Umbilical cord (tissue), 2 donors: Measurements from ENCODE around the gene METTL3. TPM values are rescaled to one million over a fixed set of nuclear protein-coding genes. Genes with fewer than 3 reads are reported as not detected.

Source experiments
- DNase-seq: peaks from one replicate; pipeline ENCODE4 v3.0.0-alpha.2; 2015; ENCODE audit warnings: low spot score
- total RNA-seq: library from RNA; depleted of rRNA; stranded (reverse); fragments of >200 nt; gene quantifications from one replicate; pipeline ENCODE4 v1.2.3, GENCODE V29; 2014; ENCODE audit warnings: low replicate concordance; ENCODE audit not compliant: insufficient read depth

METTL3 gene
- total RNA-seq, 1 donor from 2014 or later, result 38.3 TPM

DNA sequence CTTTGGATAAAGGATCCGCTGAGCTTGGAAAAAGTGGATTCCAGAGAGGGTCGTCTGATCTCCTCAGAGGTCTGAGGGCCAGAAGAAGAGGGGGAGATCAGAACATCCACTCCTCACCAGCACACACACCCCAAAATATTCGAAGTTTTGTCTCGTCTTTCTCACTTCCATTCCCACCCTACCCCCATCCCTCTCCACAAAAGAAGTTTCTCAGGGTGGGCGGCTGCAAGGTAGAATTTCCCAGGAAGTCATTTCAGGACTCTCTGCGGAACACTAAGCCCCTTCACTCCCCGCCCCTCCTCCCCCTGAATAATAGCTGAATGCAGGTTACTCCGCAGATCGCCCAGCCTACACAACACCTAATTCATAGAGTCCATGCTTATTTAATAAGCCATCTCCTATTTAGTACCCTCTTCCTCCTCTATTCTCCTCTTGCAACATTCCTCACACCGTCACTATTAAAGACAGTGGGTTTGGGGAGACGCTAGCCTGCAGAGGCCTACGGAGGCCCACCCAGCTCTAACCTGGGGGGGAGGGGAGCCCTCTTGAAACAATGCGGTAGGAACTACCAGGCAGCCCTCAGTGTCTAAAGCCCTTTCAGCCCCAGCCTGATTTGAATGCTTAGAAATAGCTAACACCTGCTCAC is 15.7 kb upstream of the METTL3 start:
- DNase-seq, result no peak

DNA sequence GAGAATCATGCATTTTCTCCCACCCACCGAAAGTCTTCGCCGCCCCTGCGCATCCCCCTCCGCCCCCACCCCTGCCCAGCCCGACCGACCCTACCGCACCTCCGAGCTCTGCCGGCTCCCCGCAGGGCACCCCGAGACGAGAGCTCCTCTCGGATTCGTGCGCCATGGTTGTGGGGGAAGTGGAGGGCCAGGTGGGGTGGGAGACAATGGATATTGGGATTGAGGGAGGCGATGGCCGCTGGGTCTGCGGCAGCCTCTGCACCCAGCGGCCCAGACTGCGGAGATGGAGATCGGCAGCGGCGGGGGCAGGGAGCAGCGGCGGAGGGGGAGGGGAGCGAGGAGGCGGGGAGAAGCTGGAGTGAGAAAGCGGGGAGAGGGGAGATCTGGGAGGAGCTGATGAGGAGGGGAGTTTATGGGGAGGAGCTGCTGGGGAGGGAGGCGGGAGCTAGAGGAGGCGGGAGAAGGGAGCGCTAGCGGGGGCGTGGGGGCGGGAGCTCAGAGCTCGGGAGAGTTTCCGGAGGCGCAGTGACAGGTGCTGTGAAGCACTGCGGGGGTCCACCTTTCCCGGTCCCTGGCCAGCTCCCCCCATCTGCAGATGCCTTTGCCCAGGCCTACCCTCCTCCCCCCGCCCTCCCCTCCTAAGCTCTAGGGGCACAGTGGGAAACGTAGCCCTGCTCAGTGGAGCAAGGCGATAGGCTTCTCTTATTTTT is 15.0 kb upstream of the METTL3 start, which contains the start of gene SALL2:
Gene SALL2 (minus strand): TSS at position 385 of the 710 bp plus-strand sequence. CDS start 219 bp downstream, at position 166.
- peak; percentile 89 for DNase-seq

DNA sequence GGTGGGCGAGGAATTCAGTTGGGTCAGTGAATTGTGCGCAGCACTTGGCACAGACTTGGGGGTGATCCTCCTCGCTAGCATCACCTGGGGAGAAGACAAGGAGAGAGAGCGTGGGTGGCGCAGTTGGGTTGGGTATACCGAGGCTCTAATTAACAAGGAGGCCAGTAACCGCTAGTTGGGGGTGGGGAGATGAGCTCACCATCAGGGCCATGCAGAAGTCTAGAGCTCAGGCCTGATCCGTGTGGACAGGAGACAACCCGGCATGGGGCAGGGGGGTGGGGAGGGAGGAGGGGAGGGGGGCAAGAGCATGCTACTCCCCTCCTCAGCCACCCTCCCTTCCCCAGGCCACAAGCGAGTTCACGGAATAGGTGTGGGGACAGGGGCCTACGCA is 14.4 kb upstream of the METTL3 start:
- DNase-seq, result no peak

DNA sequence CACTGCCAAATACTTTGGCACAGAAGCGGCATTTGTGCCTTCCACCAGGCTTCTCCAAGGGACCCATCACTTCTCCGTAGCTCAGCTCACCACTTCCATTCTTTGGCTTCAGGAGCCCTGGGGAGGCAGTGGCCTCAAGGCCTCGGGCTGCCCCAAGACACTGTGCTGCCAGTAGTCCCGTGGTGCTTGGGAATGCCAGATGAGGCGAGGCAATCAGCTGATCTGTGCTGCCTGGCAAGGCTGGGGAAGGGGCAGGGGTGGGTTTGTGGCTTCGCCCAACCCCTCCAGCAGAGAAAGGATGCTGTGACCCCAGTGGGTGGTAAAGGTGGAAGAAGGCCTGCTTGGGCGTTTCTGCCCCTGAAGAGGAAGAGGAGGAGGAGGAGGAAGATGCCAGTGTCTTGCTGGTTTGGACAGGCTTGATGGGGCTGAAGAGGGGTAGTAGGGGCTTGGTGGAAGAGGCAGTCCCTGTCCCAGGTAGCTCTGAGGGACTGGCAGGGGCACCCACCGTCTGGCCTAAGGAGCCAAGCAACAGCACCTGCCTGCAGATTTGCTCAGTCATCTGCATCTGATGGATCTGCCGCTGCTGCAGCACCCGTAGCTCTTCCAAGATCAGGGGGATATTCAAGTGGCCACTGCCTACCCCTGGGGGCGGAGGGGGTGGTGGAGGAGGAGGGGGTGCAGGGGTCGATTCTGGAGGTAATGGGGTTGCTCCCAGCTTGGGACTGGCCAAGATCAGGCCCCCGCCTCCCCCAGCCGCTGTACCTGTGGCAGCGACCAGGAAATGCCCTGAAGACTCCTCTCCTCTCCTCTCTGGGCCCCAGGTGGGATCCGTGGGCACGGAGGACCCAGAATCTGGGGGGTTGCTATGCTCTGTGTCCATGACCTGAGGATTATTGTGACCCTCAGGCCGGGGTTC is 13.7 kb upstream of the METTL3 start:
- no peak for DNase-seq

DNA sequence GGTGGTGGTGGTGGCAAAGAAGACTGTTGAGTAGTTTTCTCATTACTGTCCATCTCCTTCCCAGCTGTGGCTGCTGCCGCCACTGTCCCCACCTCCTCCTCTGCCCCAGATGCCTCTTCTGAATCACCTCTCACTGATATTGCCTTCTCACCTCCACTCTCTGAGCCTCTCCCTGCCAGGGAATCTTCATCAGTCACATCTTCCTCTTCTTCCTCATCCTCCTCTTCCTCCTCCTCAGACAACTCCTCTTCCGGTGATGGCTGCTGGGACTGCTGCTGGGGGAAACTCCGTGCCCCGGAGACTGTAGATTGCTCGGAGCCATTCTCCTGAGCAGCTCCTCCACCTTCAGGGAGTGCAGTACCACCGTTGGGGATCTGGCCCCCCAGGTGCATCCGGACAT is 12.1 kb upstream of the METTL3 start:
- no peak for DNase-seq

DNA sequence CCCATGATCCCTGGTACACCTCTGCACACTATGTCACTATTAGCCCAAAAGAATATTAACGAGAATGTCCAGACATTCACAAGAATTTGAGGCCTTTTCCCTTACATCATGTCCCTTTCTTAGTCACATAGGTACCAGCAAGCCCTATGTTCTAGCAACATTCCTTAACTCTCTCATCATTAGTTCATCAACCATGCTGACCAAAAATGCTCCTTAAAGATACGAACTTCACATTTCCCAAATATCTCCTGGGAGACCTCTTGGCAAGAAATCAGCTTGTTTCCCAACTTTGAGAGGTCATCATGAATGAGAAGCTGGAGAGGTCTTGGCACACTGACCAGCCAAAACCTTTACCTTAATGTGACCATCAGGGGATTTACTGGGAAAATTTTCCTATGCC is 10.4 kb upstream of the METTL3 start:
- DNase-seq, result no peak

DNA sequence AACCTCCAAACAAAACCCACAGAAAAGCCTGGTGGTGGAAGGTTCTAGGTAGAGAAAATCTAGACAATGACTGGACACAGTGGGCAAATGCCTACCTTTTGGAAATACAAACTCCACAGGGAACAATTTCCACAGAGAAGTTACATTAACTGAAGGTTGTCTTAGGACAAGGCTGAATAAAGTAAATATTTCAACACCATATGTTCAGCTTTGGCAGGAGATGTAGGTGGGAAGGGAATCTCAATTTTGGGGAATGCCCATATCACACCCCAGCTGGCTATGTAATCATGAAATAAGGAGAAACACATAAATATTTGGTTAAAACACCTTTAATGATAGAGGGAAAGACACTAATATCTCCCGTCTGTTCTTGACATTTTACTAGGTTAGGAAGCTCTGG is 9.6 kb upstream of the METTL3 start:
- DNase-seq, result no peak

DNA sequence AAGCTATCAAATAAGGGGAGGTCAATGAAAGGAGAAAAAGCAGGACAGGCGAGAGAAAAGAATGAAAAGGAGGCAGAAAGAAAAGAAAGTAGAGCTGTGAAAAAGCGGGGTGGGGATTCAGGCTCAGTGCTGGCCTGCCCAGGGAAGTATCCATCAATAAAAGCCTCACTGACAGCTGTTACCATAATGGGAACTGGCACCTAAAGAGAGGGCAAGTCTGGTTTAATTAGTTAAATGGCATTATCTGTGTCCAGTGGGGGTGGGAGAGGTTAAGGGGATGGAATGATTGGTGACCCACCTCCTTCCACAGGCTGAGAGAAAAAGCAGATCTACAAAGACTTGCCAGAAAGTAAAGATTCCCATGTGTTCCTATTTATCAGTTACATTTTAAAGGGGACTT is 7.6 kb upstream of the METTL3 start:
- DNase-seq, result no peak

DNA sequence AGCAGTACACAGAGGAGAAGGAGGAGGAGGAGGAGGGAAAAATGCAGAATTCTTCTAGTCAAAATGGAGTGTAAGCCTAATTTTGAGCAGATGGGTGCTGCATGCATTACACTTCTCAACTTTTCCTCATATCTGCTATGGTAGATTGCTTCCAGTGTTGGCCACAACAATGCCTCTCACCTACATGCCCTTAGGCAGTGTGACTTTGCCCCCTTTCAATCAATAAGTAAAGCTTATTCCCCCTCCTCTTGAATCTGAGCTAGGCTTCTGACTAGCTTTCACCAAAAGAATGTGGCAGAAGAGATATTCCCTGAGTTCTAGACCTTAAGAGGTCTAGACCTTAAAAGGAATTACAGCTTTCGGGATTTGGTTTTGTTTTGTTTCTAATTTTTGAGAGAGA is 3.2 kb upstream of the METTL3 start:
- DNase-seq, result no peak

DNA sequence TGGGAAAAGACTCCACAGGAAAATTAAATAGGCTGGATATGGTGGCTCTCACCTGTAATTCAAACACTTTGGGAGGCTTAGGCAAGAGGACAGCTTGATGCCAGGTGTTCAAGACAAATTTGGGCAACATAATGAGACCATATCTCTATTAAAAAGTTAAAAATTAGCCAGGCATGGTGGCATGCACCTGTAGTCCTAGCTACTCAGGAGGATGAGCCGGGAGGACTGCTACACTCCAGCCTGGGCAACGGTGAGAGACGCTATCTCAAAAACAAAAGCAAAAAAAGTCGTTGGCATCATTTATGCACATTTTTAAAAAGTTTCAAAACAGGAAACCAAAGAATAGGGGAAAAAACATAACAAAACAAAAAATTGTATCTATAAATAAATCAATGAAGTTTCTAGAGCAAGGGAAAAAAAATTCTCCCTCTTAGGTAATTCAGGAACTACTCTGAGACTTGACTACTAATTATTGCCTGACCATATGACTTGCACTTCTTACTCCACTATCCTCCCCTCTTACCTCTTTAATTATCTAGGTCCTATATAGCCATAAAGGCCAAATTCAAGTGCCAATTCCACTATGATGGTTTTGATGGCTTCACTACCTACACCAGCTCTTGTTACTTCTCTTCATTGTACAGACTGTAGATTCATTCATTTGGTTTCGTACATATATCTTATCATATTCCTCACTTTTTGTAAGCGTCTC is 1.6 kb downstream of the METTL3 start:
- no peak for DNase-seq

DNA sequence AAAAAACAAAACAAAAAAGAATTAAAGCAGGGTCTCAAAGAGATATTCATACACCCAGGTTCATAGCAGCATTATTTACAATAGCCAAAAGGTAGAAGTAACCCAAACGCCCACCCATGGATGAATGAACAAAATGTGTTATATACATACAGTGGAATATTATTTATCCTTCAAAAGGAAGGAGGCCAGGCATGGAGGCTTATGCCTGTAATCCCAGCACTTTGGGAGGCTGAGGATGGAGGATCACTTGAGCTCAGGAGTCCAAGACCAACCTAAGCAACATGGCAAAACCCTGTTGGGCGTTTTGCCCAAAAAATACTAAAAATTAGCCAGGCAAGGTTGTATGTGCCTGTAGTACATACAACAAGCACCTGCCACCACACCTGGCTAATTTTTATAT is 4.6 kb downstream of the METTL3 start:
- DNase-seq, result no peak

DNA sequence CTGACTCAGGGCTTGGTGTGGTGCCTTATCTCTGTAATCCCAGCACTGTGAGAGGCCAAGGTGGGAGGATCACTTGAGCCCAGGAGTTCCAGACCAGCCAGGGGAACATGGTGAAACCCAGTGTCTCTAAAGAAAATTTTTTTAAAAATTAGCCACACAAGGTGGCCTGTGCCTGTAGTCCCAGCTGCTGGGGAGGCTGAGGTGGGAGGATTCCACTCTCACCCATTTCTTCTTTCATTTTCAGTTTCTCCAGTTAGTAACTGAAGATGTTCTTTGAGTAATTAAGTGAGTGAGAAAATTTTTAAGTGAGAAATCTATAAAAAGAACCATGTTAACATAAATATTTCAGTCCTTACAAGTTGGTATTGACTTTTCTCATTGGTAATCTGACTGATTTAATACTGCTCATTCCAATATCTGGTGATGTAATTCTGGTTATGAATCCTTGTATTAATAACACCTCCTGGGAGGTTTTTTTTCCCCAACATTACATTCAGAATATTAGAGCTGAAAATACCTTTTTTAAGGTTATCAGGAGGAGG is 6.1 kb downstream of the METTL3 start:
- no peak for DNase-seq

DNA sequence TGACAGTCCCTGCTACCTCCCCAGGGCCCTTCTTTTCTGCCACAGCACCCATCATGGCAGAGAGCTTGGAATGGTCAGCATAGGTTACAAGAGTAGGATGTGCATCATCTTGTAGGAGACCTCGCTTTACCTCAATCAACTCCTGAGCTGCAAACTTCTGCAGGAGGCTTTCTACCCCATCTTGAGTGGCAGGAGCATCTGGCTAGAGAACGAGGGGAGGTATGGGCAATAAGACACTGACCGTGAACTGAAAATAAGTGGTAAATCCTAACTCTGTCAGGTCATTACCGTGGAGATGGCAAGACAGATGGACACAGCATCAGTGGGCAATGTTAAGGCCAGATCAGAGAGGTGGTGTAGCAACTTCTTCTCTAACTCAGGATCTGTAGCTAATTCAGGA is 7.8 kb downstream of the METTL3 start:
- no peak for DNase-seq

DNA sequence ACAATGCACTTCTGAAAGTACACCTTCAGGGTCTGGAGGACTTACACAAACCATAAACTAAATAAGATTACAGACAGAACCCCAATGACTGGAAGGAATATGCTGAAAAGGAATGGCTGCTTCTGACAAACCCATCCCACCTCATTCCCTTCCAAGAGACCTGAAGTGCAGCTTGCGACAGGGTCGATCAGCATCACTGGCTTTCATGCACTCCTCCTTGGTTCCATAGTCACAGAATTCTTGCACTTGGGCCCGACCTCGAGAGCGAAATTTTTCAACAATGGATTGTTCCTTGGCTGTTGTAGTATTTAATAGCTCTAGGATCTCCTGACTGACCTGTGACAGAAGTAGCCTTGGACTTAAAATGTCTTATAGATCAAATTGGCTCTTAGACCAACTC is 9.6 kb downstream of the METTL3 start:
- no peak for DNase-seq

DNA sequence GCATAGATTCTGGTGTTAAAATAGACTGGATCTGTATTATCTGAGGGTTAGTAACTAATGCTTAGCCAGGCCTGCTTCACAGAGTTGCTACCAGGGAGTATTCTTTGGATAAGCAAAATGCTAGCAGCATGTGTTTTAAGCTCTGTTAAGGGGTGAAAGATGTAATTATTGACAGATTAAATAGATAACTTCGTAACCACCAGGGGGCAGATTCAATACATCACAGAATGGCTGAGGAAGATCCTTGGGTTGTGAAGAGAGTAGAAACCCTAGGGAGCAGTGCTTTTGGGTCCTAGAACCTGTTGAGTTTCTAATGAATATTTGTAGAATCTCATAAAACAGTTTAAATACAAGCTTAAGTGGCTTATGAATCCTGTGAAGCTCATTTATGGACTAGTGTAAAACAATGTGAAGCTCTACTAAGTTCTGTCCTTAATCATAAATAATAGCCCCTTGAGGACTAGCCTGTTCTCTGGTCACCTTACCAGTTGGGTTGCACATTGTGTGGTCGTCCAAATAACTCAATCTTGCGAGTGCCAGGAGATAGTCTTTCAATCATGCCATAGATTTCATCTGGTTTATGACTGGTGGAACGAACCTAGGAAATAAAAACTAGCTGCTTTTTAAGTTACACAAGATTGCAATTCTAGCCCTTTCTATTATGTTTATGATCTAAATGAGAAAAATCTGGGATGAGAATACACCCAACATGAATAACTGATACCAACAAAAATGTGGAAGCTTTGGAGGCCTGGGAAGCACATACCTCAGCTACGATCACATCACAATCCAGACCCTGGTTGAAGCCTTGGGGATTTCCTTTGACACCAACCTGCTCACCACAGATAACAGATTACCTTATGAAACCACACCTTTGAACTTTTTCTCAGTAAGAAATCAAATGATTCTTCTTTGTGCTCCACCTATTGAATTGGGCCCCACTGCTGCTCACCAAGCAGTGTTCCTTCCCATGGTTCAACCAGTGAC is 12.3 kb downstream of the METTL3 start:
- peak; percentile 32 for DNase-seq

DNA sequence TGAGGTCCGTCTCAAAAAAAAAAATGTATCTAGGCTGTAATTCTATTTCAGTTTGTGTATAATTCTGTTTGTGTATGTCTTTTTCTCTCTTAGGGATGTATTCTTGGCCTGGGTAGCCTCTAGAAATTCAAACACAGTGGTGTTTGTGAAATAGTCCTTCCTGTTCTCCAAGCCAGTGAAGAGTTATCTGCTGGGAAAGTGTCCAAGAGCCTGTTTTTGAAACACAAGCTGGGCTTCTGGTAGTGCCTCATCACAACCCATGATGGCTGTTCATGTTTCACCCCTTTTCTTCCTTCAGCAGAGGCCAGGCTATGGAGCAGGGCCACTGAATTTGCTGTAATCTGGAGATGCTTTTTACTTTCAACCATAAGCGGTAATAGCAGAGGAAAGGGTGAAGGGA is 14.7 kb downstream of the METTL3 start:
- DNase-seq, result peak; percentile 15

DNA sequence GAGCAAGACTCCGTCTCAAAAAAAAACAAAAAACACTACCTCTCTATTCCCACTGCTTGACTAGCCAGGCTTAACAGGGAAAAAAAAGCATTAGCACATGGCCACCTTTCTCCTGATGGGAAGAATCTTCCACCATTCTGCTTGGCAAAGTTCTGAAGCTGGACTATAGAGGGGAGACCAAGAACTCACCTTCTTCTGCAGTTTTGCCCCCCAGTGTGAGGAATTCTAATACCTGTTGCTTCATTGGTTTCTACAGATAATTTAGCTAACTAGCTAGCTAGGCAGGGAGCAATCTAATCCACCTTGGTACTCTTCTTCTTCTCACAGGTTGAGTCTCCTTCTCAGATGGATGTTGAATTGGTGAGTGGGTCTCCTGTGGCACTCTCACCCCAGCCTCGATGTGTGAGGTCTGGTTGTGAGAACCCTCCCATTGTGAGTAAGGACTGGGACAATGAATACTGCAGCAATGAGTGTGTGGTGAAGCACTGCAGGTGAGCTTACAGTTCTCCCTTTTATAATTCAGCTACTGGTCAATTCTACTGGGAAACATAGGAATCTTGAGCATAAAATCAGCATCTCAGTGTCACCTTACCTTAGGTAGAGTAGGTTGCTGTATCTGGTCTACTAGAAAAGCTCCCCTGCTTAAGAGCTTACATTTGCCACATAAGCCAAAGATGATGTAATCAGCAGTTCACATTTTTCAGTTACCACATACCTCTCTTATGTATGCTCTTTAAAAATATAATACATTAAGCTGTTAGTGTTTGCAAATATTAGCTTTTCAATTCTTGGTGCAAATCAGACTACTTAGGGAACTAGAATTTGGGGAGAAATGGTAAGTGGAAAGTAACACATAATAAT is 16.0 kb downstream of the METTL3 start:
- no peak for DNase-seq

DNA sequence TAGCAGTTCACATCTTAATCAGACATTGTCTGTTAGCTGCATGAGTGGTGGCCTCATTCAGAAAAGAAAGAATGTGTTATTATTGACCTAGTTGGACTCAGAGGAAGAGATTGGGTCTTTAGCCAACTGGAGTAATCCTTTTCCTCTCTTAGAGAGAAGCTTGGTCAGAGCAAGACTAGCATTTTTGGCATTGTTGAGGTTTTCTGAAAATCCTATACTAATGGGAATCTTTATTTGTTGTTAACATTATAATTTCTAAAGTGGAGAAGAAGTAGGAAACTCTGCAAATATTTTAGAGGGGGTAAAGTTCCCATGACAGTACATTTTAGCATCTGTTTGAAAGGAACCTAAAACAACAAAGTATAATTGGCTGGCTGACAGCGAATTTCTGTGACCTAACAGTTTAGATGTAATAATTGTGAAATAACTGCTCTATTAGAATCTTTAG is 24.5 kb downstream of the METTL3 start:
- no peak for DNase-seq
